Natural killer cell treated with Interleukin-12 subunit alpha and Interleukin-12 subunit beta and Interleukin-15 and Interleukin-18, amount 100 ng/mL, for 72 hours (primary cell): ENCODE data around the gene COQ10A. TPM values are rescaled to one million over a fixed set of nuclear protein-coding genes. Genes with fewer than 3 reads are reported as not detected.
A peak's percentile ranks its signal among the peaks of the same experiment; 100 is the strongest.
"Not testable (repeated sequence)": the region's sequence is repeated elsewhere in the genome, so short reads cannot be mapped to it uniquely, and the experiment has no call there.

Experiments used
- ATAC-seq, 2 donors: fragments of 150-1000 bp; cut with Tn5 transposase in 1 of 2; sonication (Bioruptor Pico), chemical (Tn5 transposase) in 1 of 2; 2 replicates each; pipeline ENCODE4 v1.10.0; 2021
- DNase-seq: peaks from one replicate; pipeline ENCODE4 v3.0.0; 2022; ENCODE audit warnings: low spot score
- H3K27ac Mint-ChIP-seq, 2 donors: 1 replicate in 1 of 2; 2 replicates in 1 of 2; pipeline ENCODE4 v1.8.0; 2022; ENCODE audit warnings: mixed read lengths in 2 of 2, mild to moderate bottlenecking in 1 of 2, moderate library complexity in 1 of 2
- H3K27me3 Mint-ChIP-seq, 2 donors: 1 replicate in 1 of 2; 2 replicates in 1 of 2; pipeline ENCODE4 v1.8.0; 2022; ENCODE audit warnings: mixed read lengths in 2 of 2
- H3K36me3 Mint-ChIP-seq: one replicate; pipeline ENCODE4 v1.8.0; 2022; ENCODE audit warnings: mixed read lengths
- H3K4me1 Mint-ChIP-seq, 2 donors: 1 replicate in 1 of 2; 2 replicates in 1 of 2; pipeline ENCODE4 v1.8.0; 2022; ENCODE audit warnings: low read depth in 2 of 2, mixed read lengths in 2 of 2, mild to moderate bottlenecking in 1 of 2
- H3K4me3 Mint-ChIP-seq: one replicate; pipeline ENCODE4 v1.8.0; 2022; ENCODE audit warnings: mixed read lengths
- H3K9me3 Mint-ChIP-seq: 2 replicates; pipeline ENCODE4 v1.8.0; 2022; ENCODE audit warnings: mixed read lengths
- total RNA-seq, 2 donors: library from RNA; stranded (reverse); gene quantifications; one replicate each; pipeline ENCODE4 v1.2.3, GENCODE V29; 2022

COQ10A gene
- total RNA-seq, 2 donors from 2014 or later: 15.4 to 26.1 TPM

DNA sequence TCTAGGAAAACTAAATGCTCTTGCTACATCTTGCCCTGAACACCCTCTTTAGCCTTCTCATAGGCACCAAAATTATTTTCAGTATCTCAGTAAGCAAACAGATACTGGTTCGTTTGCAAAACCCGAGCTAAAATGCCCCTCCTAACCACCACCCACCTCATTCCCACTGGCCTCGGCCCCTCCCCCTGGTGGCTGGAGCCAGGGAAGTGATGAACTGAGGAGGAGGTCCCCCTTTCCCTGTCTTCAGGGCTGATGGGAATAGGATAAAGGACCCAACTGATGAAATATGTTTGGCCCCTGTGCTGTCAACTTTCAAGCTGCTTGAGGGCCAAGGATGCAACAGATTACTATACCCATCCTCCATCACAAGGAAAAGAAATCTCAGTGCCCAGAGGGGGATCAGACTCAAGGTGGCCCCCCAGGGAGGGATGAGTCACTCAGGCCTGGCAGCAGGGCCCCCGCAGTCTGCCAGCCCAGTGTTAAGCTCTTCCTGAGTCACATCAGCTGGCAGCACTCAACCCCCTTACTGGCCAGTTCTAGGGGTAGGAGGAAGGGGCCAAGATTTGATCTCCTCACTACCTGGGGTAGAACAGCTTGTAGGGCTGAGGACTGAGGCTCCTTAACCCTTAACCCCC, 10.3 kb upstream of the COQ10A start:
- peak overlapping the region; percentile 16 to 65 for H3K27ac Mint-ChIP-seq
- ATAC-seq (no peak), DNase-seq (no peak)
- peaks cover 14% of the 10 kb centered on the region for H3K36me3 Mint-ChIP-seq
- H3K9me3 Mint-ChIP-seq: no peaks in the 10 kb centered on the region
- no peaks in the 10 kb centered on the region for H3K27me3 Mint-ChIP-seq
- H3K4me3 Mint-ChIP-seq: peak overlapping the region; percentile 80
- peaks cover 15 to 17% of the 10 kb centered on the region in 2 donors for H3K4me1 Mint-ChIP-seq

DNA sequence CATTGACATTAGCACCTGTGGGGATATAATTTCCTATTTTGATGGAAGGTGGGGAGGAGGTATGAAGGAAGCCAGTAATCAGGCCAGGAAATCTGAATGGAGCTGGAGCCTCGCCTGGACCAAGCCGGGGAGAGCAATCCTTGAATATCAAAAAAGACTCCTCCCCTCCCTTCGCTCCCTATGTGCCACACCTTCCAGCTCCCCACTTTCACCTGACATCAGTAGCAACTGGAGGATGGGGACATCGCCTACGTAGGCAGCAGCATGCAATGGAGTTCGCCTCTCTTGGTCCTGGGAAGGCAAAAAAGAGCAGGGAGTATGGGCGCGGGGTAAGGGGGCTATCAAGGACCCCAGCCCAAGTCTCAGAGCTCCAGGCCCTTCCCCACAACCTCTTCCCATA, 9.7 kb upstream of the COQ10A start:
- peaks cover 14% of the 10 kb centered on the region for H3K36me3 Mint-ChIP-seq
- ATAC-seq (no peak), DNase-seq (no peak)
- no peaks in the 10 kb centered on the region for H3K27me3 Mint-ChIP-seq
- H3K4me1 Mint-ChIP-seq: peaks cover 15 to 17% of the 10 kb centered on the region in 2 donors
- H3K27ac Mint-ChIP-seq: peak overlapping the region; percentile 16 to 65
- H3K4me3 Mint-ChIP-seq: peak overlapping the region; percentile 80
- H3K9me3 Mint-ChIP-seq: no peaks in the 10 kb centered on the region

DNA sequence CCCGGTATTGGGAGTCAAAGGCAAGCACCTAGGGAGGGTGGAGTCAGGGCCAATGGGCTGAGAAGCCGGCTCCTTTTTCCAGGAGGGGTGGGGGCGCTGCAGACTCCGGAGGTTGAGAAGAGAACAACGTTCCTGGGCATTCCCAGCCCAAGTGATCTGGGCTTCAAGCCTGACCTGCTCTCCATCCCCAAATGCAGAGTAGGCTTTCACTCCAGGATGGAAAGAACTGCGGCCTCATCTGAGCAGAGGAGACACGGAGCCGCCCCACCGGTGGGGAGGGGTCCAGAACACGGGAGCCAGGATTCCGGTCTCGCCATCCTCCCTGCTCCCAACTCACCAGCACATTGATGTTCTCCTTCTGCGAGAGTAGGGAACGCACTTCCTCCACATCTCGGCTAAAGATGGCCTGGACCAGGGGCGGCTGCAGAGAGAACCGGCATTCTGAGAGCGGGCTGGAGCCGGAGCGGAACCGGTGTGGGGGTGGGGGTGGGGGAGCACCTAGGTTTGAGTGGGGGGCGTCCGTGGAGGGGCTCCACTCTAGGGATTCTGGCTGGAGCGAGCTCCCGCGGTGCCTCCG, 9.2 kb upstream of the COQ10A start:
- peak in 1 of 2 donors; percentile 28 for ATAC-seq
- Mint-ChIP-seq H3K9me3 (no peaks in the 10 kb centered on the region), H3K4me3 (peak overlapping the region; percentile 80), H3K4me1 (peaks cover 15 to 17% of the 10 kb centered on the region in 2 donors), H3K27ac (peak overlapping the region in 1 of 2 donors; percentile 65), H3K27me3 (no peaks in the 10 kb centered on the region), H3K36me3 (peaks cover 14% of the 10 kb centered on the region)
- DNase-seq: no peak

DNA sequence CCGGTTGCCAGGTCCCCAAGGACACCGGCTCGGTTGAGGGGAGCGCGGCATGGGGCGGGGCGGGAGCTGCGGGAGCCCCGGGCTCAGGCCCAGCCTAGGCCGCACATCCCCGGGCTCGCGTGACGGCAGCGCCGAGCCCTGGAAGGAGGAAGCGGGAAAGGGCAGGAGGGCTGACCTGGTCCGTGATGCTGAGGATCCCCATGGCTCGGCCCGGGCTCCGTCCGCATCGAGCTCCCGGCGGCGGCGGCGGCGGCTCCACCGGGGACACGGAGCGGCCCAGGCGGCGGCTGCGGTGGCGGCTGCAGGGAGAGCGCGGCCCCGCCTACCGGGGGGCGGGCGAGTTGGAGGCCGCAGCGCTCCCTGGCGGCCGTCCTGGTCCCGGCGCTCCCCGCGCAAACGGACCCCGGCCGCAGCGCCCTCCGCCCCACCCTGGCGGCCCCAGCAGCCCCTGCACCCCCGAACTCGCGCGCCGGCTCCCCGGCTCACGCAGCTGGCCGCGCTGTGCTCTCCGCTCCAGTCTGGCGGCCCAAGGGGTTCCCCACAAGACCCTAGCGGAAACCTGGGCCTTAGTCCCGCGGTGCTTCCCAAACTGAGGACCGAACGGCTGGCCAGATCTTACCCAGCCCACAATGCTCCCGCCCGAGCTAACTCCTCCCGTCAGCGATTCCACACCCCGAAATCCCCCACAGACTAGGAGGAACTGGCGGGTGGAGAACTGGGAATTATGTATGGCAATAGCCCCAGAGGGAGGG, 8.5 kb upstream of the COQ10A start, which contains the start of gene ANKRD52:
TSS of gene ANKRD52 (minus strand) at position 317 of the 752 bp plus-strand sequence. CDS start at position 202, 115 bp downstream.
- H3K4me1 Mint-ChIP-seq: peaks cover 15 to 17% of the 10 kb centered on the region in 2 donors
- peak; percentile 85 for DNase-seq
- peak; percentile 97 for ATAC-seq
- peak within 1 kb of the TSS; percentile 89 for H3K4me3 Mint-ChIP-seq
- H3K36me3 Mint-ChIP-seq: peaks cover 14% of the 10 kb centered on the region
- H3K27ac Mint-ChIP-seq: peak within 1 kb of the TSS; percentile 75 to 91
- no peaks in the 10 kb centered on the region for H3K9me3 Mint-ChIP-seq
- H3K27me3 Mint-ChIP-seq: no peaks in the 10 kb centered on the region

DNA sequence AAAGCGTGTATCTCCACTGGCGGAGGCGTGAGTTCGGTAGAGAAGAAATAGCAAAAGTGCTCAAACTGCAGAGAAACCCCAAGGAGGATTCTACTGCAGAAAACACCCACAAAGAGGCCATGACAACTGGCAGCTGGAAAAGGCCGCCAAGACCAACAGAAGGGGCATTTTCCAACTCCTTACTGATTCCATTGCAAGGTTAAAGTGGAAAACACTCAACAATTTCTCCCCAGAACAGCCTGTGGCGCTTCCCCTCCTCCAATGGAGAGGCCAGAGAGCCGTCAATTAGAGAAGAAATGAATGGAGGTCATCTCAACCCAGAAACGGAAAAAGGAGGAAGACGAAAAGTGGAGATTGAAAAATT, 7.9 kb upstream of the COQ10A start:
- H3K36me3 Mint-ChIP-seq: peaks cover 14% of the 10 kb centered on the region
- H3K4me1 Mint-ChIP-seq: peaks cover 15 to 17% of the 10 kb centered on the region in 2 donors
- DNase-seq (no peak), ATAC-seq (no peak)
- no peaks in the 10 kb centered on the region for H3K9me3 Mint-ChIP-seq
- no peaks in the 10 kb centered on the region for H3K27me3 Mint-ChIP-seq
- H3K27ac Mint-ChIP-seq: peak overlapping the region; percentile 75 to 91
- H3K4me3 Mint-ChIP-seq: peak overlapping the region; percentile 89

DNA sequence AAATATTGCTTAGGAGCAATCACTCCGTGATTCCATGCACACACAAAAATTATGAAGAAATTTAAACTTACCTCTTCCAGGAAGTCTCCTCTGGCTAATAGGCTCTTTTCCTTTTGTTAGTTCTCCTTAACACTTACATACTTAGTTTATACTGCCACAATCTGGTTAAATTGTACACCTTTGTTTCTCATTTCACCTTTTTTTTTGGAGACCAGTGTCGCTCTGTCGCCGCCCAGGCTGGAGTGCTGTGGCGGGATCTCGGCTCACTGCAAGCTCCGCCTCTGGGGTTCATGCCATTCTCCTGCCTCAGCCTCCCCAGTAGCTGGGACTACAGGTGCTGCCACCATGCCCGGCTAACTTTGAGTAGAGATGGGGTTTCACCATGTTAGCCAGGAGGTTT, 6.4 kb upstream of the COQ10A start:
- H3K4me3 Mint-ChIP-seq: no peak overlapping the region
- no peak overlapping the region for H3K27ac Mint-ChIP-seq
- no peak for DNase-seq
- peaks cover 7% of the 10 kb centered on the region for H3K36me3 Mint-ChIP-seq
- H3K9me3 Mint-ChIP-seq: no peaks in the 10 kb centered on the region
- H3K27me3 Mint-ChIP-seq: no peaks in the 10 kb centered on the region
- peaks cover 15 to 17% of the 10 kb centered on the region in 2 donors for H3K4me1 Mint-ChIP-seq
- ATAC-seq: no peak

DNA sequence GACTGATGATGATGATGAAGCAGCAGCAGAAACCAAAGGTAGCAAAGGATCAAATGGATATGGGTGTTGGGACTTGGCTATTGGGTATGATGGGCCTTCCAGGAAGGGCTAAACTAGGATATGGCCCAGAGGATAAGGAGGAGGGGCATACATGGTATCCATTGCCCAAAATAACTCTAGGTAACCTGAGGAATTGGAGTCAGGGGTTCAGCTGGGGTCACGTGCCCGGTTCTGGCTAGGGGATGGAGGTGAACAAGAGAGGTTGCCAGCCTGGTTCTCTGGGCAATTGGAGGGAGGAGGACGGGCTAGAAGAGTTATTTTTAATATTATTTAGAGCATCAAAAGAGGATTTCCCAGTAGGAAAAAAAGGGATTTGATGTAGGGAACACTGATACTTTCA, 5.8 kb upstream of the COQ10A start:
- Mint-ChIP-seq H3K4me1 (peaks cover 13 to 17% of the 10 kb centered on the region in 2 donors), H3K36me3 (peaks cover 5% of the 10 kb centered on the region), H3K9me3 (no peaks in the 10 kb centered on the region), H3K27me3 (no peaks in the 10 kb centered on the region), H3K27ac (no peak overlapping the region), H3K4me3 (no peak overlapping the region)
- no peak for ATAC-seq
- DNase-seq: no peak

DNA sequence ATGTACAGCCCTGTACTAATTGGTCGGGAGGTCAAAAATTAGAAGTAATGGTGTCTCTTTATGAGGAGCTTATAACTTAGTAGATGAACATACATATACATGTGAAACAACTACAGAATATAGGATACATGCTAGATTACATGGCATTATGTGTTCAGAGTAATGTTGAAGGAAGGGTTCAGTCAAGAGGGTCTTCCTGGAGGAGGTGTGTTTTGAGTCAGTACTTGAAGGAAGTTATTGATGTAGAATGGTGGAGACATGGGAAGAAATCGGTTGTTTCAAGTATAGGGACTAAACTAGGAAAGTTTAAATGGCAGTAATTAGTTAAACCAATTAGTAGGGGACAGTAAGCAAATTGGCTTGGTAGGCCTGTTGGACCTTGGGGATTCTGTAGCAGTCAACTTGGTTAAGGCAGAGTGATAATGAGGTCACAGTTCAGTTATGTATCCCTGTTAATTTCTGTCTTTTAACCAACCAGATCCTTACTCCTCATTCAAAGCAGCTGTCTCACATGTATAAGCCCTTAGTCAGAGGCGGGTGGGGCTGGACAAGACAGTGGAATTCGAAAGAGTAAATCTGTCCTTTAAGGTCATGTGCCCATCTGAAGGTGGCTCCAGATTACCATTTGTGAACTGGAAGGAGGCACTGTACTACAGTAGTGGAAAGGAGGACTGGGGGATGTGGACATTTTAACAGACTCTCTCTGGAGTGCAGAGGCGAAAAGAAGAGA, 5.1 kb upstream of the COQ10A start:
- H3K27ac Mint-ChIP-seq: no peak overlapping the region
- H3K9me3 Mint-ChIP-seq: no peaks in the 10 kb centered on the region
- H3K4me3 Mint-ChIP-seq: no peak overlapping the region
- no peaks in the 10 kb centered on the region for H3K27me3 Mint-ChIP-seq
- H3K4me1 Mint-ChIP-seq: peaks cover 13 to 17% of the 10 kb centered on the region in 2 donors
- ATAC-seq: no peak
- no peaks in the 10 kb centered on the region for H3K36me3 Mint-ChIP-seq
- DNase-seq: no peak

DNA sequence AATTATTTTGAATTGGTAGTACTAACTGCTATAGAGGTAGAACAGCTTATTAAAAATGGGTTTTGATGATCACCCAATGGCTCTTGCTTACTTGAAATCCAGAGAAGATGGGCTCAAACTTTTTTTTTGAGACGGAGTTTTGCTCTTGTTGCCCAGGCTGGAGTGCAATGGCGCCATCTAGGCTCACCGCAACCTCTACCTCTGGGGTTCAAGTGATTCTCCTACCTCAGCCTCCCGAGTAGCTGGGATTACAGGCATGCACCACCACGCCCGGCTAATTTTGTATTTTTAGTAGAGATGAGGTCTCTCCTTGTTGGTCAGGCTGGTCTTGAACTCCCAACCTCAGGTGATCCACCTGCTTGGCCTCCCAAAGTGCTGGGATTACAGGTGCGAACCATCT, 3.8 kb upstream of the COQ10A start:
- ATAC-seq, H3K36me3 Mint-ChIP-seq, DNase-seq, H3K27me3 Mint-ChIP-seq, H3K9me3 Mint-ChIP-seq, H3K4me3 Mint-ChIP-seq, H3K27ac Mint-ChIP-seq: not testable (repeated sequence)
- peaks cover 23 to 24% of the 10 kb centered on the region in 2 donors for H3K4me1 Mint-ChIP-seq

DNA sequence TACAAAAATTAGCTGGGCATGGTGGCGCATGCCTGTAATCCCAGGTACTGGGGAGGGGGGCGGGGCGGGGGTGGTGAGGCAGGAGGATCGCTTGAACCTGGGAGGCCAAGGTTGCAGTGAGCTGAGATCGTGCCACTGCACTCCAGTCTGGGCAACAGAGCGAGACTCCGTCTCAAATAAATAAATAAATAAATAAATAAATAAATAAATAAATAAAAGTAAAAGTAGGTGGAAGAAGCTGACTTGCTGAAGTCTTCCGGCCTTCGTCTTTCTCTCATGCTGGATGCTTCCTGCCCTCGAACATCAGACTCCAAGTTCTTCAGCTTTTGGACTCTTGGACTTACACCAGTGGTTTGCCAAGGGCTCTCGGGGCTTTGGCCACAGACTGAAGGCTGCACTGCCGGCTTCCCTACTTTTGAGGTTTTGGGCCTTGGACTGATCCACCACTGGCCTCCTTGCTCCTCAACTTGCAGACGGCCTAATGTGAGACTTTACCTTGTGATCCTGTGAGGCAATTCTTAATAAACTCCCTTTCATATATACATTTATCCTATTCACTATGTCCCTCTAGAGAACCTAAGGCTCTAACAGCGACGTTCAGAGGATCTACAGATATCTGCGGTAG, 562 bp upstream of the COQ10A start:
- H3K36me3 Mint-ChIP-seq, ATAC-seq, H3K27me3 Mint-ChIP-seq, DNase-seq, H3K9me3 Mint-ChIP-seq: not testable (repeated sequence)
- Mint-ChIP-seq H3K27ac (peak overlapping the region; percentile 80 to 91), H3K4me3 (peak overlapping the region; percentile 95), H3K4me1 (peaks cover 18 to 19% of the 10 kb centered on the region in 2 donors)

DNA sequence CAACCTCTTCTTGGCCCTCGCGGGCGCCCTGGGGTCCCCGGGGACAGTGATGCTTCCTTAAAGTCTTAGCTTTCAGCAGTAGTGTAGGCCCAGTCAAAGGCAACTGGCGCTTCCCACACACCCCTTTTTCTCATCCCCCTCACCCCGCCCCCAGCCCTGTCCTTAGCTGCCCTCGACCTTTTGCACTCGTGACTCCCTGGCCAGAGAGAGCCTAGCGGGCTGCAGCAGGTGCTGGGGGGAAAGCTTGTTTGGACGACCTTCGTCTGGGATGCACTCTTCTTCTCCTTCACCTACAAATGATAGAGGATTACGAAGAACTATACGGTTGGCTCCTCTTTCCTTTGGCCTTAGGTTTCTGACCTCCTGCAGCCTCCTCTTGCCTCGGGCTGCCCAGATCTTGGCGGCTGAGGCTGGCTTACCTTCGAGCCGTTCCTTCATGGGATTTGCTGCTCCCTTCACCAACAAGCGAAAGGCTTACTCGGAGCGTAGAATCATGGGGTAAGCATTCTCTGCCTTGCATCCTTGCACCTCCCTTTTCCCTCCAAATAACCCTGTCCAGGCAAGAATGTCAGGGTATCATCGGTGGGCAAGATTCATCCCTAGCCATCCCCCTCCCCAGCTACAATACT, 815 bp downstream of the COQ10A start:
- Mint-ChIP-seq H3K4me3 (peak overlapping the region; percentile 95), H3K9me3 (no peaks in the 10 kb centered on the region), H3K27me3 (no peaks in the 10 kb centered on the region), H3K27ac (peak overlapping the region; percentile 80 to 91), H3K4me1 (peaks cover 18 to 19% of the 10 kb centered on the region in 2 donors), H3K36me3 (no peaks in the 10 kb centered on the region)
- ATAC-seq: no peak
- no peak for DNase-seq

DNA sequence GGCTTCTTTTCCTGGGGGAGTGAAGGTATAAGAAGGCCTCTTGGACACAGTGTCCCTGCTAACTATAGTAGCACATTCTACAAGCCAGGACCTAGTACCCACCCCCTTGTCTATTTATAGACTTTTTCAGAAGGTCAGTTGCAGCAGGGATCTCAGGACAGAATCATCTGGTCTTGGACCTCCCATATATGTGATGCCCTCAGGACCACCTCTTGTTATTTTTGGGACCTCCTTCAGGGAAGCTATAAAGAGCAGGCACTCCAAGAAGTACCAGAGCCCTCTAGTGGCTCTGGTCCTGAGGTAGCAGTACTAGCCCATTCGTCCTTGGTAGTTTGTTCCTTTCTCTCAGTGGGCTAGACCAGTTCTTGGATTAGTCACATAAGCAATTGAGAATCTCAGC, 4.3 kb downstream of the COQ10A start:
- ATAC-seq (no peak), DNase-seq (no peak)
- Mint-ChIP-seq H3K4me1 (peaks cover 18 to 19% of the 10 kb centered on the region in 2 donors), H3K4me3 (no peak overlapping the region), H3K27ac (no peak overlapping the region), H3K9me3 (no peaks in the 10 kb centered on the region), H3K27me3 (no peaks in the 10 kb centered on the region), H3K36me3 (peaks cover 19% of the 10 kb centered on the region)

DNA sequence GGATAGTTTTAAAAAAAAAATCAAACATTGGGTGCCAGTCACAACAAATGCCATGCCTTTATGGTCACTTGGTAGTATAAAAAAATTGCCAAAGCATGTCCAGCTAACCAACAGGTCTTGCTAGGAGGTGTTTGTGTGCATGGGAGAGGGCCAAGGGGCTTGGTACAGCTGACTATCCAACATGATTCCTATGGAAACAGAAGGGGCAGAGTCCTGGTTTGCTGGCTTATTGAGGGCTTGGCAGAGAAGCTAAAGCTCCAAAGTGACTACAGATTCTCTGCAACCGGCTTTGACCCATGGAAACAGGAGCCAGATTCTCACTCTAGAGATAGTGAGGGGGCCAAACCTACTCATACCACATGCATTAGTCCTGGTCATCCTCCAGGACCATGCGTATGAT, 5.7 kb downstream of the COQ10A start:
- H3K27me3 Mint-ChIP-seq, H3K4me1 Mint-ChIP-seq, H3K27ac Mint-ChIP-seq, DNase-seq, H3K9me3 Mint-ChIP-seq, ATAC-seq, H3K4me3 Mint-ChIP-seq: not testable (repeated sequence)
- peaks cover 21% of the 10 kb centered on the region for H3K36me3 Mint-ChIP-seq
